HCEC 1CT (cell line): ENCODE data around the gene SRP54.
"Not testable (repeated sequence)": the region's sequence is repeated elsewhere in the genome, so short reads cannot be mapped to it uniquely, and the experiment has no call there.

Experiments
- DNase-seq: peaks from one replicate; pipeline ENCODE4 v3.0.0-alpha.2; 2017

SRP54 gene

DNA sequence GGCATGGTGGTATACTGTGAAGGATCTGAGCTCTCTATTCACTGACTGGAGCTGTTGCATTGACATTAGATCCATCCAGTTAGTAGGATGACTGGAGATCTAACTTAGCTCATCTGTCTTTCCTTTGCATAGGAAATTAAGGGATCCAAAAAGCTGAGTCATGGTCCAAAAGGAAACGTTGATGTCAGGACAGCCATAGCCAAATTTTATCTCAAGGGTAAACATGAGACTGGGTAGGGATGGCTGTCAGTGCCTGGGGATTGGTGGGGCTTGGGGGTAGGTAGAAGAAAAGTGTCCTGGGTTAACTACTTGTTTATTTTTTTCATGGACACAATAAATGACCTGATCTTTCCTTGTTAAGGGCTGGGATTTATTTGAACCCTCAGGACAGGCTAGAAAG, 67.9 kb downstream of the SRP54 start:
- peak; percentile 55 for DNase-seq

DNA sequence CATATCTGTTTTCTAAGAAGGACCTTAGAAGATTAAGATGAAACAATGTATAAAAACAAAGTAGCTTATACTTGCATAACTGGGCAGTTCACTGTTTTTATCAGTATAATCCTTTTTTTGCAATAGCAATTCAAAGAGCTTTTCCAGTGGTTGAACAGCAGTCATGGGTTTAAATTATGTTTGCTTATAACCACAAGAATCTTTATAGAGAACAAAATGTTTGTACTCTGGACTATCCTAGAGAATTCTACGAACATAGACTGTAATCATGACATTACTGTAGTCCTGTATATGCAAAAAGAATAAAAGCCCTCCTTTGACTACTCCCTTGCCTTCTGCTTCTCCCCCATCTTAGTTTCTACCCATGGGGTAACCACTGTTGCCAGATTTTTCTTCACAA, 69.0 kb downstream of the SRP54 start:
- no peak for DNase-seq

DNA sequence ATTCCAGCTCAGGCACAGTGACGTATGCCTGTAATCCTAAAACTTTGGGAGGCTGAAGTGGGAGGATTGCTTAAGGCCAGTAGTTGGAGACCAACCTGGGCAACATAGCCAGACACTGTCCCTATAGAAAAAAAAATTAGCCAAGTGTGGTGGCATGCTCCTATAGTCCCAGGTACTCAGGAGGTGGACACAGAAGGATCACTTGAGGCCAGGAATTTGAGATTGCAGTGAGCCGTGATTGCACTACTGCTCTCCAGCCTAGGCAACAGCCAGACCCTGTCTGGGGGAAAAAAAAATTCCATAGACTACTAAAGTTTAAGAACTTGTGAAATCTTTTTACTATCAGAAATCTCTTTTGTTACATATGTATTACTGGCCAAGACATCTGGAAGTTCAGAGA, 69.8 kb downstream of the SRP54 start:
- no peak for DNase-seq

DNA sequence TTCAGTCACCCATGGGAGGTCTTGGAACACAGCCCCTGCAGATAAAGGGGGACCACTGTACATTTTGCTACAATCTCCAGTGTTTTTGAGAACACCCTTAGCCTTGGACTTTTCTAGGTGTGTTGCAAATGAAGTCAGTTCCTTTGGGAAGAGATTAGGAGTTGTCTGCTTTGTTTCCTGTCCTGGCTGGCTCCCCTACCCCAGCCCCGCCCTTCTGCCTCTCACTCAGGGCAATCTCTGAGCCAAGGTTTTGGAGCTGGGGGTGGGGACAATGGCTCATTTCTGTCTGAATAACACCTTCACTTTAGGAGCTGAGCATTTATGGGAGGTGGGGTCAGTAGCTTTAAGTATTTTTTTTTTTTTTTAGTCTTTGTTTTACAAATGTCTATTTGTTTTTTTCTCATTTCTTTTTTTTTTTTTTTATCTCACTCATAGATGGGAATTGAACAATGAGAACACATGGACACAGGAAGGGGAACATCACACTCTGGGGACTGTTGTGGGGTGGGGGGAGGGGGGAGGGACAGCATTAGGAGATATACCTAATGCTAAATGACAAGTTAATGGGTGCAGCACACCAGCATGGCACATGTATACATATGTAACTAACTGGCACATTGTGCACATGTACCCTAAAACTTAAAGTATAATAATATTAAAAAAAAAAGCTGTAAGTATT, 78.5 kb downstream of the SRP54 start:
- not testable (repeated sequence) for DNase-seq

DNA sequence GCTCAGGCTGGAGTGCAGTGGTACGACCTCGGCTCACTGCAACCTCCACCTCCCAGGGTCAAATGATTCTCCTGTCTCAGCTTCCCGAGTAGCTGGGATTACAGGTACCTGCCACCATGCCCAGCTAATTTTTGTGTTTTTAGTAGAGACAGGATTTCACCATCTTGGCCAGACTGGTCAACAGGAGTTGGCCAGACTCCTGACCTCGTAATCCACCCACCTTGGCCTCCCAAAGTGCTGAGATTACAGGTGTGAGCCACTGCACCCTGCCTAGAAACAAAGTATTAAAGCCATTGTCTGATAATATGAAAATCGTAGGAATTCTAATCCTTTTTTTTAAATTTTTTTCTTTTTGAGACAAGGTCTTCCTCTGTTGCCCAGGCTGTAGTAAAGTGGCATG, 82.9 kb downstream of the SRP54 start:
- DNase-seq = not testable (repeated sequence)

DNA sequence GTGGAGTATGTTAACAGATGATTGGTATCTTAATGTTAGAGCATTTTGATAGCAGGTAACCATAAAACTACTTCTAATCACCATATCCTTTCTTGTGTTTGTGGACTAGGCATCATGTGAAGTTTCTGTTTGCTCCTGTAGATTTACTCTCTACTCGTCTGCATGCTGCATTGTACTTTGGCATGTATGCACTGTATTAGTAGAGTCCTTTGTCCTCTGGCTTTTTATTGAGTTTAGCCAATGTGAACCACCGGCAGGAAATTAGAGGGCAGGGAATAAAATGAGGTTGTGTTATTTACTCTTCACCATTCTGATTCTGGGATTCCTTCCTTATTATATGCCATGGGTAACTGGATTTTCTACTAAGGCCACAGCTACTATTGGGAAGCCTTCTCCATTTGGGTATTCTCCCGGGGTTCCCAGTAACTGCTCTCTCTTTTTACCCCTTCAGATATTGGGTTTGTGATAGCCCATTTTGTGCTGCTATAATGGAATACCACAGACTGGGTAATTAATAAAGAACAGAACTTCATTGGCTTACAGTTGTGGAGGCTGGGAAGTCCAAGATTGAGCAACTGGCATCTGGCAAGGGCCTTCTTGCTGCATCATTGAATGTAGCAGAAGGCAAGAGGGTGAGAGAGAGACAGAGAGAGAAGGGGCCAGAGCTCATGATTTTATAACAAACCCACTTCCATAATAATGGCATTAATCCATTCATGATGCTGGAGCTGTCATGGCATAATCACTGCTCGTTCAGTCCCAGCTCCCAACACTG, 85.6 kb downstream of the SRP54 start:
- no peak for DNase-seq

DNA sequence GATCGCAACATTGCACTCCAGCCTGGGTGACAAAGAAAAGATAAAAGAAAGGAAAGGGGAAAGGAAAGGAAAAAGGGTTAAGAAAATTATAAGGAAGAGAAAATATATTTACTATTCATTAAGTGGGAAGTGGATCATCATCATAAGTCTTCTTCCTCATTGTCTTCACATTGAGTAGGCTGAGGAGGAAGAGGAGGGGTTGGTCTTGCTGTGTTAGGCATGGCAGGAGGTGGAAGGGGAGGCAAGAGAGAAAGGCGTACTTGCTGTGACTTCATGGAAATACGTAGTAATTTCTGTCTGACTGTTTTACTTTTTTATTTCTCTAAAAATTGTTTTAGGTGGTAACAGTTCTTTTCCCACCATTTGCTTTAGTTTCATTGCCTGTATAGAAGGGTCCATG, 89.4 kb downstream of the SRP54 start:
- no peak for DNase-seq

DNA sequence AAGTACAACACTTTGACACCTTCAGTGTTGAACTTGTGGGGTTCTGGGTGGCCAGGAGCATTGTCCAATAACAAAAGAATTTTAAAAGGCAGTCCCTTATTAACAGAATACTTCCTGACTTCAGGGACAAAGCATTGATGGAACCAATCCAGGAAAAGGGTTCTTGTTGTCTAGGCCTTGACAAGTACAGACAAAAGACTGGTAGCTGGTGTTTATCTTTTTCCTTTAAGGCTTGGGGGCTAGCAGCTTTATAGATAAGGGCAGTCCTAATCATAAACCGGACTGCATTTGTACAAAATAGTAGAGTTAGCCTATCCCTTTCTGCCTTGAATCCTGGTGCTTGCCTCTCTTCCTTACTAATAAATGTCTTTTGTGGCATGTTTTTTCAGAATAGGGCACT, 90.7 kb downstream of the SRP54 start:
- DNase-seq = no peak

DNA sequence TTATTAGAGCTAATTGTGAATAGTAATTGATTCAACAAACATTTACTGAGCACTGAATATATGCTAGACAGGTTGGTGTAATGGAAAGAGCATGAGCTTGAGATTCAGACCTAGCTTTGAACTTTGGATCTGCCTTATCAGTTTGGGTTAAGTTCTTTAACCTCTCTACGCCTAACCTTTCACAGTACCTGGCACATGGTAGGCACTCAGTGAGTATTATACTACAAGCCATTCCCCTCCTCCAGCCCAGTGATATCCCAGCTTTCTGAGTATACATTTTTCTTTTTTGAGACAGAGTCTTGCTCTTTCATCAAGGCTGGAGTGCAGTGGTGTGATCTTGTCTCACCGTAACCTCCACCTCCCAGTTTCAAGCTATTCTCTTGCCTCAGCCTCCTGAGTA, 95.3 kb downstream of the SRP54 start:
- no peak for DNase-seq
